ENCODE measurements around the gene ZNF606. TPM values are rescaled to one million over a fixed set of nuclear protein-coding genes. Genes with fewer than 3 reads are reported as not detected.

Gene ZNF606
- total RNA-seq, 2 donors from 2014 or later: 25.8 to 34.7 TPM

GRCh38 chr19:57978586-57979289 is 23.9 kb downstream of the ZNF606 start:
- peaks cover 100% of the 10 kb centered on the region for H3K9me3 ChIP-seq (ENCODE audit: control insufficient read depth, low read length)
- Mint-ChIP-seq H3K27me3 (ENCODE audit: insufficient read depth) (no peaks in the 10 kb centered on the region), H3K4me3 (no peak overlapping the region), H3K36me3 (ENCODE audit: low read depth) (peaks cover 95% of the 10 kb centered on the region), H3K27ac (no peak overlapping the region), H3K4me1 (no peaks in the 10 kb centered on the region), H3K9me3 (peaks cover 100% of the 10 kb centered on the region)
- 86 to 95% methylated on average over 2 to 3 of the region's 3 CpGs for WGBS, 2 experiments (ENCODE audit: insufficient coverage in 1 of 2, insufficient read length in 1 of 2)
- H3K4me1 ChIP-seq (ENCODE audit: control insufficient read depth, insufficient read depth, low read length): no peaks in the 10 kb centered on the region
- no peak overlapping the region for H3K9ac ChIP-seq (ENCODE audit: extremely low read depth, low read length, poor library complexity, severe bottlenecking)
- H3K4me3 ChIP-seq (ENCODE audit: low read length): peak overlapping the region; percentile 75
- no peak overlapping the region for H3K27ac ChIP-seq (ENCODE audit: low read depth, low read length)
- TF ChIP-seq, protein P1, sequence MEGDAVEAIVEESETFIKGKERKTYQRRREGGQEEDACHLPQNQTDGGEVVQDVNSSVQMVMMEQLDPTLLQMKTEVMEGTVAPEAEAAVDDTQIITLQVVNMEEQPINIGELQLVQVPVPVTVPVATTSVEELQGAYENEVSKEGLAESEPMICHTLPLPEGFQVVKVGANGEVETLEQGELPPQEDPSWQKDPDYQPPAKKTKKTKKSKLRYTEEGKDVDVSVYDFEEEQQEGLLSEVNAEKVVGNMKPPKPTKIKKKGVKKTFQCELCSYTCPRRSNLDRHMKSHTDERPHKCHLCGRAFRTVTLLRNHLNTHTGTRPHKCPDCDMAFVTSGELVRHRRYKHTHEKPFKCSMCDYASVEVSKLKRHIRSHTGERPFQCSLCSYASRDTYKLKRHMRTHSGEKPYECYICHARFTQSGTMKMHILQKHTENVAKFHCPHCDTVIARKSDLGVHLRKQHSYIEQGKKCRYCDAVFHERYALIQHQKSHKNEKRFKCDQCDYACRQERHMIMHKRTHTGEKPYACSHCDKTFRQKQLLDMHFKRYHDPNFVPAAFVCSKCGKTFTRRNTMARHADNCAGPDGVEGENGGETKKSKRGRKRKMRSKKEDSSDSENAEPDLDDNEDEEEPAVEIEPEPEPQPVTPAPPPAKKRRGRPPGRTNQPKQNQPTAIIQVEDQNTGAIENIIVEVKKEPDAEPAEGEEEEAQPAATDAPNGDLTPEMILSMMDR (conservative IDR thresholded peaks at IDR 0.05): no peak
- H3K36me3 ChIP-seq (ENCODE audit: control insufficient read depth, insufficient read depth, low read length): peaks cover 77% of the 10 kb centered on the region
- DNase-seq: no peak
- H3K27me3 ChIP-seq (ENCODE audit: control insufficient read depth, insufficient read depth, low read length, poor library complexity, severe bottlenecking): no peaks in the 10 kb centered on the region

DNA sequence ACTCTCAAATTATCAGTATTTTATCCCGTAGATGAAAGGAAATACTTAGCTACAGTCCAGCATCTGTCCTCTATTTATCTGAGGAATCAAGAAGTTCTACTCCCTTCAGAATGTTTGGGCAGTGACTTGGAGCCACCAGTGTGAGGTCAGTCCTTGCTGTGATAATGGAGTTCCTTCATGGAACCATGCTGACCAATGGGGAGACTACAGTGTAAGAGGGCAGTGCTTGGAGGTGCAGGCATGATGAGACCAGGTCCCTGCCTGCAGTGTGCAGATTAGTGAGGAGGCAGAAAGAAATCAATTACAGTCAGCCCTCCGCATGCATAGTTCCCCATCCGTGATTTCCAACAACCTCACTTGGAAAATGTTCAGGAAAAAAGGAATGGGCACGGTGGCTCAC is 28.2 kb downstream of the ZNF606 start, which contains the start of gene C19orf18:
Gene C19orf18, minus strand, starts transcription at position 101 of the 400 bp plus-strand sequence. CDS start 102 bp downstream, outside the sequence.
- Histone ChIP-seq H3K9ac (ENCODE audit: extremely low read depth, low read length, poor library complexity, severe bottlenecking) (no peak within 1 kb of the TSS), H3K9me3 (ENCODE audit: control insufficient read depth, low read length) (peaks cover 81% of the 10 kb centered on the region), H3K27ac (ENCODE audit: low read depth, low read length) (no peak within 1 kb of the TSS), H3K36me3 (ENCODE audit: control insufficient read depth, insufficient read depth, low read length) (peaks cover 35% of the 10 kb centered on the region), H3K4me1 (ENCODE audit: control insufficient read depth, insufficient read depth, low read length) (no peaks in the 10 kb centered on the region), H3K27me3 (ENCODE audit: control insufficient read depth, insufficient read depth, low read length, poor library complexity, severe bottlenecking) (no peaks in the 10 kb centered on the region), H3K4me3 (ENCODE audit: low read length) (no peak within 1 kb of the TSS)
- Mint-ChIP-seq H3K27me3 (ENCODE audit: insufficient read depth) (no peaks in the 10 kb centered on the region), H3K4me1 (no peaks in the 10 kb centered on the region), H3K4me3 (no peak within 1 kb of the TSS), H3K9me3 (peaks cover 98% of the 10 kb centered on the region), H3K36me3 (ENCODE audit: low read depth) (peaks cover 68% of the 10 kb centered on the region), H3K27ac (no peak within 1 kb of the TSS)
- DNase-seq: no peak
- TF ChIP-seq, protein P1 (conservative IDR thresholded peaks at IDR 0.05): no peak
- WGBS, 2 experiments (ENCODE audit: insufficient coverage in 1 of 2, insufficient read length in 1 of 2): 83 to 94% methylated on average over 2 to 4 of the region's 4 CpGs

DNA sequence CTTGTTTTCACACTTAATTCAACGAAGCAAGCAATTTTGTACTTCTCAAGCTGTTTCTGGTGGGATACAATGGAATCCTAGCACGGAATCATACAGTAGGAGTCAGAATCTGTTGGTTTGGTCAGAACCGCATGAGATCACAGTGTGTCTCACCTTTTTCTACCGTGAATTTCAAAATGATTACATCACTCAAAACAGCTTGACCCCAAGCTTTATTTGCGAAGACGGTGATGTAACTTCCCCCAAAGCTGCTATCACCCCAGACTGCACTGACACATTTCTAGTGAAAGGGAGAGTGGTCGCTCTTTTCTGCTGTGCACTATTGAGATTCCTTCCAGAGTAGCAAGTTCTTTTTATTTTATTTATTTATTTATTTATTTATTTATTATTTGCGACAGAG is 37.9 kb downstream of the ZNF606 start:
- Histone ChIP-seq H3K9ac (ENCODE audit: extremely low read depth, low read length, poor library complexity, severe bottlenecking) (no peak overlapping the region), H3K36me3 (ENCODE audit: control insufficient read depth, insufficient read depth, low read length) (no peaks in the 10 kb centered on the region), H3K27me3 (ENCODE audit: control insufficient read depth, insufficient read depth, low read length, poor library complexity, severe bottlenecking) (no peaks in the 10 kb centered on the region), H3K4me1 (ENCODE audit: control insufficient read depth, insufficient read depth, low read length) (no peaks in the 10 kb centered on the region), H3K9me3 (ENCODE audit: control insufficient read depth, low read length) (peaks cover 42% of the 10 kb centered on the region), H3K4me3 (ENCODE audit: low read length) (no peak overlapping the region), H3K27ac (ENCODE audit: low read depth, low read length) (no peak overlapping the region)
- TF ChIP-seq, protein P1 (conservative IDR thresholded peaks at IDR 0.05): no peak
- 79 to 82% methylated on average over 6 to 7 of the region's 8 CpGs for WGBS, 2 experiments (ENCODE audit: insufficient coverage in 1 of 2, insufficient read length in 1 of 2)
- H3K4me3 Mint-ChIP-seq: no peak overlapping the region
- no peak overlapping the region for H3K27ac Mint-ChIP-seq
- H3K4me1 Mint-ChIP-seq: no peaks in the 10 kb centered on the region
- peaks cover 77% of the 10 kb centered on the region for H3K9me3 Mint-ChIP-seq
- peaks cover 4% of the 10 kb centered on the region for H3K27me3 Mint-ChIP-seq (ENCODE audit: insufficient read depth)
- no peaks in the 10 kb centered on the region for H3K36me3 Mint-ChIP-seq (ENCODE audit: low read depth)
- no peak for DNase-seq
